AG10803 (cell line): ENCODE data around the gene HTT-AS.
"Not testable (repeated sequence)": the region's sequence is repeated elsewhere in the genome, so short reads cannot be mapped to it uniquely, and the experiment has no call there.

ENCODE experiments used
- DNase-seq: peaks from one replicate; pipeline ENCODE4 v3.0.0; 2010; ENCODE audit warnings: low read depth
- H3K4me3 ChIP-seq: 2 replicates; pipeline ENCODE4 v1.5.1; 2011; ENCODE audit warnings: mild to moderate bottlenecking, low read length, control low read depth
- TF ChIP-seq, protein P1 (sequence below): conservative IDR thresholded peaks from 2 replicates; pipeline ENCODE4 v1.5.1; 2011; ENCODE audit warnings: mild to moderate bottlenecking, low read length, control low read depth, inconsistent platforms

Gene HTT-AS

DNA sequence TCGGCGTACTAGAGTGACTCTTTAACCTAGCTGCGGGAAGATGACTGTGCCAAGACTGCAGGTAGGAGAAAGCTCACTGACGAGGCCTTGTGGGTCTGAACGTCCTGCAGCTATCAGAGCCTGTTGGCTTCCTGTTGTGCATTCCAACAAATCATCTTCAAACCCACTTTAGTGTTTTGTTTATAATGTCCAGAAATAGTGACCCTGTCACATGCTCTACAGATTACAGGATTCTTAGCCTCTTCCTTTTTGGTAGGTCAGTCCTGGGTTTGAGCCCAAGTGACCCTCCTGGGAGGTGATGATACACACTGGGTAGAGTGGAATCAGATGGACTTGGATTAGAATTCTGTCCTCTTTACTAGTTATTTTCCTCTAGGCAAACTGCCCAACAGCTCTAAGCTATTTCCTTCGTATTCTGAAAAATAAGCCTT, 33.4 kb upstream of the HTT-AS start:
- H3K4me3 ChIP-seq, result no peak overlapping the region
- TF ChIP-seq, protein P1, sequence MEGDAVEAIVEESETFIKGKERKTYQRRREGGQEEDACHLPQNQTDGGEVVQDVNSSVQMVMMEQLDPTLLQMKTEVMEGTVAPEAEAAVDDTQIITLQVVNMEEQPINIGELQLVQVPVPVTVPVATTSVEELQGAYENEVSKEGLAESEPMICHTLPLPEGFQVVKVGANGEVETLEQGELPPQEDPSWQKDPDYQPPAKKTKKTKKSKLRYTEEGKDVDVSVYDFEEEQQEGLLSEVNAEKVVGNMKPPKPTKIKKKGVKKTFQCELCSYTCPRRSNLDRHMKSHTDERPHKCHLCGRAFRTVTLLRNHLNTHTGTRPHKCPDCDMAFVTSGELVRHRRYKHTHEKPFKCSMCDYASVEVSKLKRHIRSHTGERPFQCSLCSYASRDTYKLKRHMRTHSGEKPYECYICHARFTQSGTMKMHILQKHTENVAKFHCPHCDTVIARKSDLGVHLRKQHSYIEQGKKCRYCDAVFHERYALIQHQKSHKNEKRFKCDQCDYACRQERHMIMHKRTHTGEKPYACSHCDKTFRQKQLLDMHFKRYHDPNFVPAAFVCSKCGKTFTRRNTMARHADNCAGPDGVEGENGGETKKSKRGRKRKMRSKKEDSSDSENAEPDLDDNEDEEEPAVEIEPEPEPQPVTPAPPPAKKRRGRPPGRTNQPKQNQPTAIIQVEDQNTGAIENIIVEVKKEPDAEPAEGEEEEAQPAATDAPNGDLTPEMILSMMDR, result no peak
- peak; percentile 36 for DNase-seq

DNA sequence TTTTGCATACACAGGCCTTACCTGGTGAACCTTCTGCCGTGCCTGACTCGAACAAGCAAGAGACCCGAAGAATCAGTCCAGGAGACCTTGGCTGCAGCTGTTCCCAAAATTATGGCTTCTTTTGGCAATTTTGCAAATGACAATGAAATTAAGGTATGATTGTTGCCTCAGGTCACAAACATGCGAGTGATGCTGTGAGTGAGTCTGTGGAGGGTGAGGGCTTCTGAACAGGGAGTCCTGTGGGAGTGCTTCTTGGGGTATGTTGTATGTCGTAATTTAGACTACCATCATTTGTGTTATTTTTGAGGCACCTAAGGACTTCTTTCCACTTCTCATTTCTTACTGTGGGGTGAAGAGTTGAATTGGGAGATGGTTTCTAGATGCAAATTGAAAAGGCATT, 32.9 kb upstream of the HTT-AS start:
- peak; percentile 14 for DNase-seq
- no peak overlapping the region for H3K4me3 ChIP-seq
- TF ChIP-seq, protein P1, result no peak

DNA sequence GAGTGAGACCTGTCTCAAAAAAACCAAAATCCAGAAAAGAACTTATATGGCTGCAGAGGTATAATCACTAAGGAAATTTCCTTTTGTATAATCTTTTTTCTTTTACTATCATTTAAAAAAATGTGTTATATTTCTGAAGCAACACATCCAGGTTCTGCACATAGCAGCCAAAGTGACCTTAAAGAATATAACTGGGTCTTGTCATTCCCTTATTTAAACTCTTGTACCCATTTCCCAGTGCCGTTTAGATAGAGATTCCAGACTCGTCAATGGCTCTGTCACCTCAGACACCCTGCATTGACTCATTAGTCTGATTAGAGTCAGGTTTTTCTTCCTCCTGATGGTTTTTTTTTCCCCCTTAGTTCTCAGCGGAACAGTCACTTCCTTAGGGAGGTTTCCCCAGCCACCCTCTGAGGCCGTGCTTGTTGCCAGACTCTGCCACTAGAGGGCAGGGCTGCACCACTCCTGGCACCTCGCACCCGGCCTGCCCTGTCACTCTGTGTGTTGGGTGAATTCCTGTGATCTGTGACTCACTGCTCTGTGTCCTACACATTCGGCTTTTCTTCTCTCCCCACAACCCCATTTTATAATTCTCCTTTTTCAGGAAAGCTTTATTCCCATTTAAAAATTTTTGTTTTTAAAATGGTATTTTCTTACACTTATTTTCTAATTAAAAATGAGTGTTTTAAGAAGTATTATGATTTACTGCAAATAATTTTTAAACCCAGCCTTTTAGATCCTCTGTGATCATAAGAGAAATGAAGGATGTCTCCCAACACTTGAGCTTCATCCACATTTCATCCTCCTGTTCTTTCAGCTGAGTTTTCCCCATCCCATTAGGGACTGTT, 32.2 kb upstream of the HTT-AS start:
- H3K4me3 ChIP-seq, result no peak overlapping the region
- peak; percentile 87 for DNase-seq
- TF ChIP-seq, protein P1, result peak; percentile 93

DNA sequence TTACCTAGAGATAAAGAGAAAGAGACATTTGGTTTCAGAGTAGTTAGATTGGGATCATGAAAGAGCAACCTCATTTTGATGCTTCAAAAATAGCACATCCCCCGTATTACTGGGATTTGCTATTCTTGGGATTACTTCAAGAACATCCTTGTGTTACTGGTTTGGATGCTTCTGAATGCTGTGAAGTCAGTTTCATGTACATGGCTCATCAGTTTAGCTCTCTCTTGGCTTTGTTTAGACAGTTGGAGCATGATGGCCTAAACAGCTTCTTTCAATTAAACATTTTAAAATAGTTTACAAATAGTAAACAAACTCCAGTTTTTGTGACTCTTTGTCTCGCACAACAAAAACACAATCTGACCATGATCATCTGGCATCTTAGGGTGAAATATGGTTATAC, 24.0 kb upstream of the HTT-AS start:
- TF ChIP-seq, protein P1, result no peak
- no peak overlapping the region for H3K4me3 ChIP-seq
- DNase-seq, result peak; percentile 38

DNA sequence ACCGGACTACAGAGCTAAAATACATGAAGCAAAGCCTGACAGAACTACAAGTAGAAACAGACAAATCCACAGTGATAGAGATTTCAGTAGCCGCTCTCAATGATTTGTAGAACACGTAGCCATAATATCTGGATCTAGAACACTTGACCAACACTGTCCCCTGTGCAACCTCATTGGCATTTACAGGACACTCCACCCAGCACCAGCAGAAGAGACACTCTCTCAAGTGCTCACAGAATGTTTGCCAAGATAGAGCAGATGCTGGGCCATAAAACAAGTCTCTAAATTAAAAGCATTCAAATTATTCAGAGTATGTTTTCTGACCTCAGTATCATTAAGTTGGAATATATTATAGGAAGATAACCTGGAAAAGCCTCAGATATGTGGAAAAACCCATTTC, 21.9 kb upstream of the HTT-AS start:
- H3K4me3 ChIP-seq, result no peak overlapping the region
- peak; percentile 22 for DNase-seq
- TF ChIP-seq, protein P1, result no peak

DNA sequence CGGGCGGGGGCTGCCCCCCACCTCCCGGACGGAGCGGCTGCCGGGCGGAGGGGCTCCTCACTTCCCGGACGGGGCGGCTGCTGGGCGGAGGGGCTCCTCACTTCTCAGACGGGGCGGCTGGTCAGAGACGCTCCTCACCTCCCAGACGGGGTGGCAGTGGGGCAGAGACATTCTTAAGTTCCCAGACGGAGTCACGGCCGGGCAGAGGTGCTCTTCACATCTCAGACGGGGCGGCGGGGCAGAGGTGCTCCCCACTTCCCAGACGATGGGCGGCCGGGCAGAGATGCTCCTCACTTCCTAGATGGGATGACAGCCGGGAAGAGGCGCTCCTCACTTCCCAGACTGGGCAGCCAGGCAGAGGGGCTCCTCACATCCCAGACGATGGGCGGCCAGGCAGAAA, 20.4 kb upstream of the HTT-AS start:
- not testable (repeated sequence) for H3K4me3 ChIP-seq, DNase-seq

DNA sequence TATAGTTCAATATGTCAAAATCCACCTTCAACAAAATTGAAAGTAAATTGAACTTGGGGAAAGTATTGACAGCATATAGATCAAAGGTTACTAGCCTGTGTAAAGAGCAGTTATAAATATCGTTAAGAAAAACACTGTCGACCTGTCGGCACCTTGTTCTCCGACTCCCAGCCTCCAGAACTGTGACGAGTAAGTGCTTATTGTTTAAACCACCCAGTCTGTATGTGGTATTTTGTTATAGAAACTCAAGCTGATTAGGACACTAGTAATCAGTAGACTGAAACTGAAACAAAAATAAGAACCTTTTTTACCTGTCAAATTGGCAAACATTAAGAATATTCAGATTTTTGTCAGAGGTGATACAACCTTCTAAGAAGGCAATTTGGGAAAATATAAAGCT, 17.1 kb upstream of the HTT-AS start:
- no peak for DNase-seq
- TF ChIP-seq, protein P1, result no peak
- no peak overlapping the region for H3K4me3 ChIP-seq
